A549 (cell line): ENCODE data around the gene CCR5AS.

Source experiments
- CEBPB ChIP-seq, 2 experiments: fragments of >200 bp in 1 of 2; sonication (Bioruptor Twin) in 1 of 2; formaldehyde crosslinking in 1 of 2; IDR thresholded peaks; 2 replicates each; pipeline ENCODE4 v1.6.1; 2012 to 2016
- EP300 ChIP-seq, 2 experiments: fragments of >200 bp; sonication (Bioruptor Twin); formaldehyde crosslinking; IDR thresholded peaks; 2 replicates in 1 of 2; 3 replicates in 1 of 2; pipeline ENCODE4 v1.6.1; 2016 to 2017
- MAX ChIP-seq: IDR thresholded peaks from 2 replicates; pipeline ENCODE4 v1.6.1; 2012
- NPAS2 ChIP-seq: fragments of 250-450 bp; sonication (Bioruptor Pico); IDR thresholded peaks from 2 replicates; pipeline ENCODE4 v1.8.0; 2022; ENCODE audit warnings: mild to moderate bottlenecking, moderate library complexity, borderline replicate concordance
- POLR2A ChIP-seq: IDR thresholded peaks from 2 replicates; pipeline ENCODE4 v1.6.1; 2012; ENCODE audit warnings: mild to moderate bottlenecking, low read length
- RAD21 ChIP-seq, 2 experiments: fragments of >200 bp in 1 of 2; sonication (Bioruptor Twin) in 1 of 2; formaldehyde crosslinking in 1 of 2; IDR thresholded peaks in 1 of 2; conservative IDR thresholded peaks in 1 of 2; 2 replicates in 1 of 2; 3 replicates in 1 of 2; pipeline ENCODE4 v1.6.1; 2012 to 2018; ENCODE audit warnings: inconsistent platforms in 1 of 2
- RFX5 ChIP-seq: fragments of 450-650 bp; IDR thresholded peaks from 2 replicates; pipeline ENCODE4 v1.7.1; 2014; ENCODE audit warnings: antibody characterized with exemption, mild to moderate bottlenecking, moderate library complexity
- ZFP36 ChIP-seq: fragments of 450-650 bp; IDR thresholded peaks from 2 replicates; pipeline ENCODE4 v1.6.1; 2014; ENCODE audit warnings: borderline replicate concordance; ENCODE audit not compliant: partially characterized antibody
- TF ChIP-seq, protein P1 (sequence below): fragments of >200 bp; sonication (Bioruptor Twin); formaldehyde crosslinking; IDR thresholded peaks from 3 replicates; pipeline ENCODE4 v1.5.1; 2016
- TF ChIP-seq, protein P2 (sequence below): fragments of 200-600 bp; sonication (generic); IDR thresholded peaks from 2 replicates; pipeline ENCODE4 v1.6.1; 2016; ENCODE audit warnings: antibody characterized with exemption, mild to moderate bottlenecking, moderate library complexity

DNA sequence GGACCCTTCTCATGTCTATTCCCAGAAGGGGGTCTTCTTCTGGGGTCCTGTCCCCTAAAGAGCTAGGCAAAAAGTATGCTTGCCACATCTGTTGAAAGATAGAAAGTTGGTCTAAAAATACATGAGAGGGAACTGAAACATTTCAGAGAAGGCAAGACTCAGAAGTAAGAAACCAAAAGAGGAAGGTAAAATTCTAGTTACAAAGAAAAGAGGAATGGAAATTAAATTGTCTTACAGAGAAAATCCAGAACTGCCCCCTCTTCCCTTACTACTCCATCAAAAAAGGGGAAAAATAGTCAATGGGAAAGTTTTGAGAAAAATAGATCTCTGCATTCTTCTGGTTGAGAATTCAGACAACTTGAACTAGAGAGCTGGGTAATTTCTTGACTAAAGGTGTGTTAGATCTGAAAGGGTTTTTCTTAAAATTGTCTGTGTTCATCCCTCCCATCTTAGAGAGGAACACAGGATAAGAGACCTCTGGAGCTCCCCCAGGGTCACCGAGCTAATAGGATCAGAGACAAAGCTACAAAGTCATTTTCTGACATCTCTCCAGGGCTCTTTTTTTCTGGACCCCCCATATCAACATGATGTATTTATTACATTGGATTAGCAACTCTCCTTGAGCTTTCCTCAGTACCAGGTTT lies 85.3 kb downstream of the CCR5AS start:
- TF ChIP-seq ZFP36 (no peak), RFX5 (no peak), POLR2A (no peak), CEBPB (IDR thresholded peaks at IDR 0.05) (no peak), EP300 (IDR thresholded peaks at IDR 0.05) (no peak), RAD21 (conservative IDR thresholded peaks at IDR 0.05 in 1 of 2, IDR thresholded peaks at IDR 0.05 in 1 of 2) (no peak), NPAS2 (no peak), MAX (no peak)
- TF ChIP-seq, protein P1, sequence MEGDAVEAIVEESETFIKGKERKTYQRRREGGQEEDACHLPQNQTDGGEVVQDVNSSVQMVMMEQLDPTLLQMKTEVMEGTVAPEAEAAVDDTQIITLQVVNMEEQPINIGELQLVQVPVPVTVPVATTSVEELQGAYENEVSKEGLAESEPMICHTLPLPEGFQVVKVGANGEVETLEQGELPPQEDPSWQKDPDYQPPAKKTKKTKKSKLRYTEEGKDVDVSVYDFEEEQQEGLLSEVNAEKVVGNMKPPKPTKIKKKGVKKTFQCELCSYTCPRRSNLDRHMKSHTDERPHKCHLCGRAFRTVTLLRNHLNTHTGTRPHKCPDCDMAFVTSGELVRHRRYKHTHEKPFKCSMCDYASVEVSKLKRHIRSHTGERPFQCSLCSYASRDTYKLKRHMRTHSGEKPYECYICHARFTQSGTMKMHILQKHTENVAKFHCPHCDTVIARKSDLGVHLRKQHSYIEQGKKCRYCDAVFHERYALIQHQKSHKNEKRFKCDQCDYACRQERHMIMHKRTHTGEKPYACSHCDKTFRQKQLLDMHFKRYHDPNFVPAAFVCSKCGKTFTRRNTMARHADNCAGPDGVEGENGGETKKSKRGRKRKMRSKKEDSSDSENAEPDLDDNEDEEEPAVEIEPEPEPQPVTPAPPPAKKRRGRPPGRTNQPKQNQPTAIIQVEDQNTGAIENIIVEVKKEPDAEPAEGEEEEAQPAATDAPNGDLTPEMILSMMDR, result no peak
- TF ChIP-seq, protein P2, sequence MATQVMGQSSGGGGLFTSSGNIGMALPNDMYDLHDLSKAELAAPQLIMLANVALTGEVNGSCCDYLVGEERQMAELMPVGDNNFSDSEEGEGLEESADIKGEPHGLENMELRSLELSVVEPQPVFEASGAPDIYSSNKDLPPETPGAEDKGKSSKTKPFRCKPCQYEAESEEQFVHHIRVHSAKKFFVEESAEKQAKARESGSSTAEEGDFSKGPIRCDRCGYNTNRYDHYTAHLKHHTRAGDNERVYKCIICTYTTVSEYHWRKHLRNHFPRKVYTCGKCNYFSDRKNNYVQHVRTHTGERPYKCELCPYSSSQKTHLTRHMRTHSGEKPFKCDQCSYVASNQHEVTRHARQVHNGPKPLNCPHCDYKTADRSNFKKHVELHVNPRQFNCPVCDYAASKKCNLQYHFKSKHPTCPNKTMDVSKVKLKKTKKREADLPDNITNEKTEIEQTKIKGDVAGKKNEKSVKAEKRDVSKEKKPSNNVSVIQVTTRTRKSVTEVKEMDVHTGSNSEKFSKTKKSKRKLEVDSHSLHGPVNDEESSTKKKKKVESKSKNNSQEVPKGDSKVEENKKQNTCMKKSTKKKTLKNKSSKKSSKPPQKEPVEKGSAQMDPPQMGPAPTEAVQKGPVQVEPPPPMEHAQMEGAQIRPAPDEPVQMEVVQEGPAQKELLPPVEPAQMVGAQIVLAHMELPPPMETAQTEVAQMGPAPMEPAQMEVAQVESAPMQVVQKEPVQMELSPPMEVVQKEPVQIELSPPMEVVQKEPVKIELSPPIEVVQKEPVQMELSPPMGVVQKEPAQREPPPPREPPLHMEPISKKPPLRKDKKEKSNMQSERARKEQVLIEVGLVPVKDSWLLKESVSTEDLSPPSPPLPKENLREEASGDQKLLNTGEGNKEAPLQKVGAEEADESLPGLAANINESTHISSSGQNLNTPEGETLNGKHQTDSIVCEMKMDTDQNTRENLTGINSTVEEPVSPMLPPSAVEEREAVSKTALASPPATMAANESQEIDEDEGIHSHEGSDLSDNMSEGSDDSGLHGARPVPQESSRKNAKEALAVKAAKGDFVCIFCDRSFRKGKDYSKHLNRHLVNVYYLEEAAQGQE, result no peak
